ENCODE data around the gene HBA1.
"Not testable (repeated sequence)": the region's sequence is repeated elsewhere in the genome, so short reads cannot be mapped to it uniquely, and the experiment has no call there.

Gene HBA1

DNA sequence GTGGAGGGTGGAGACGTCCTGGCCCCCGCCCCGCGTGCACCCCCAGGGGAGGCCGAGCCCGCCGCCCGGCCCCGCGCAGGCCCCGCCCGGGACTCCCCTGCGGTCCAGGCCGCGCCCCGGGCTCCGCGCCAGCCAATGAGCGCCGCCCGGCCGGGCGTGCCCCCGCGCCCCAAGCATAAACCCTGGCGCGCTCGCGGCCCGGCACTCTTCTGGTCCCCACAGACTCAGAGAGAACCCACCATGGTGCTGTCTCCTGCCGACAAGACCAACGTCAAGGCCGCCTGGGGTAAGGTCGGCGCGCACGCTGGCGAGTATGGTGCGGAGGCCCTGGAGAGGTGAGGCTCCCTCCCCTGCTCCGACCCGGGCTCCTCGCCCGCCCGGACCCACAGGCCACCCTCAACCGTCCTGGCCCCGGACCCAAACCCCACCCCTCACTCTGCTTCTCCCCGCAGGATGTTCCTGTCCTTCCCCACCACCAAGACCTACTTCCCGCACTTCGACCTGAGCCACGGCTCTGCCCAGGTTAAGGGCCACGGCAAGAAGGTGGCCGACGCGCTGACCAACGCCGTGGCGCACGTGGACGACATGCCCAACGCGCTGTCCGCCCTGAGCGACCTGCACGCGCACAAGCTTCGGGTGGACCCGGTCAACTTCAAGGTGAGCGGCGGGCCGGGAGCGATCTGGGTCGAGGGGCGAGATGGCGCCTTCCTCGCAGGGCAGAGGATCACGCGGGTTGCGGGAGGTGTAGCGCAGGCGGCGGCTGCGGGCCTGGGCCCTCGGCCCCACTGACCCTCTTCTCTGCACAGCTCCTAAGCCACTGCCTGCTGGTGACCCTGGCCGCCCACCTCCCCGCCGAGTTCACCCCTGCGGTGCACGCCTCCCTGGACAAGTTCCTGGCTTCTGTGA is at the start of gene HBA1:
Gene HBA1 (plus strand): TSS at position 204 of the 906 bp plus-strand sequence. CDS start 37 bp downstream, at position 241.
- not testable (repeated sequence) for DNase-seq

DNA sequence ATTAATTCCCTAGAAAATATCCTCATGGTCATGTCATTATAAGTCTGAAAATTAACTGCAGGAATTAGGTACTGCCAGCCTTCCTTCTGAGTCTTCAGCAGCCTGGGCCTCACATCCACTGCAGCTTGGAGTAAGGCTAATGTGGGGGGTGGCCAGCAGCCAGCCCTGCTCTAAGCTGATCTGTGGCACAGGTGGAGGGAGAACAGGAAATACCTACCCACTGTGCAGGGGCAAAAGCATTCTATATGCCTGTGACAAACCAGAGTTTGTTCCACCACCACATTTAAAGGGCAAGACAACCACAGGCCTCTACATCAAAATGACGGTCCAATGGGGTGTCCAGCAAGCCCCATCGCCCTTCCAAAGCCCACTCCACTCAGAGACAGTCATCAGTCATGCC is 47.4 kb upstream of the HBA1 start:
- no peak for DNase-seq

DNA sequence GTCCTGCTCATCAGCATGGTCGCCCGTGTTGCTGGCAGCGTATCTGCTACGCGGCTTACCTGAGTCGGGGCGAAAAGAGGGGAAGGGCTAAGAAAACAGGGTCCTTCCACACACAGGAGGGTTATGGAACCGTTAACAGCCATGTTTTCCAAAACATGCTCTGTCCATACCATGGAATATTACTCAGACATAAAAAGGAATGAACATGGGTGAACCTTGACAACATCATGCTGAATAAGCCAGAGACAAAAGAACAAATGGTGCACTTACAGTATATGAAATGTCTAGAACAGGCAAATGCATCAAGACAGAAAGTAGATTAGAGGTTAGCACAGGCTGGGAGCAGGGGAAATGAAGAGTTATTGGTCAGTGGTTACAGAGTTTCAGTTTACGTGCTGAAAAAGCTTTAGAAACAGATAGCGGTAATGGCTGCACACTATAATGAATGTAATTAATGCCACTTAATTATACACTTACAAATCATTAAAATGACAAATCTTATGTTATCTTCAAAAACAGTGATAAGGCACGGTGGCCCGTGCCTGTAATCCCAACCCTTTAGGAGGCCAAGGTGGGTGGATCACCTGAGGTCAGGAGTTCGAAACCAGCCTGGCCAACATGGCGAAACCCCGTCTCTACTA is 45.8 kb upstream of the HBA1 start:
- no peak for DNase-seq

DNA sequence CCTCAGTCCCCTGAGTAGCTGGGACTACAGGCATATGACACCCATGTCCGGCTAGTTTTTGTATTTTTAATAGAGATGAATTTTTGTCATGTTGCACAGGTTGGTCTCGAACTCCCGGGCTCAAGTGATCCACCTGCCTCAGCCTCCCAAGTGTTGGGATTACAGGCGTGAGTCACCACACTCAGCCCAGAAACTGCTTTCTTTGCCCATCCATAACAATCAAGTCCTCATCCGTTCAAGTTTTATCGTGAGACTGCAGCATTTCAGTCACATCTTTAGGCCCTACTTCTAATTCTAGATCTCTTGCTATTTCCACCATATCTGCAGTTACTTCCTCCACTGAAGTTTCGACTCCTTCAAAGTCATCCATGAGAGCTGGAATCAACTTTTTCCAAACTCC is 44.4 kb upstream of the HBA1 start:
- DNase-seq: no peak

DNA sequence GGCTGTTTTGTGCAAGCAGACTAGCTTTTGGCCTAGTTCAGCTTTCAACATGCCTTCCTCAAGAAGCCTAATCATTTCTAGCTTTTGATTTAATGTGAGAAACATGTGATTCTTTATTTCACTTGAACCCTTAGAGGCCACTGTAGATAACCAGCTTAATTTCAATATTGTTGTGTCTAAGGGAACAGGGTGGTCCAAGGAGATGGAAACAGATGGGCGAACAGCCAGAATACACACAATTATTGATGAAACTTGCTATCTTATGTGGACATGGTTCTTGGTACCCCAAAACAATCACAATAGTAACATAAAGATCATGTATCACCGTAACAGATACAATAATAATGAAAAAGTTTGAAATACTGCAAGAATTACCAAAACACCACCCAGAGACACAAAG is 42.8 kb upstream of the HBA1 start:
- DNase-seq: no peak

DNA sequence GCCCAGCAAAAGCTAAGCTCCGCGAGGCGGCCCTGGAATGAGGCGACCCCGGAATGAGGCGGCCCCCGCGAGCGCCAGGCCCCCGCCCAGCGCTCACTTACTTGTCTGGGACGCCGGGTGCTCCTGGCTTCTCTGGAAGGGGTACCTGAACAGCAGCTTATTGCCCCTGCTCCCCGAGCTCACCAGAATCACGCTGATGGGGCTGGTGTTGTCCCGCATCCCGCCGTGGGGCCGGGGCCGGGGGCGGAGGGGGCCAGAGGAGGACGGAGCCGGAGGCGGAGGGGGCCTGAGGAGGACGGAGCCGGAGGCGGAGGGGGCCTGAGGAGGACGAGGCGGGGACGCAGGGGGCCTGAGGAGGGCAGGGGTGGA is 38.4 kb upstream of the HBA1 start:
- peak; percentile 33 for DNase-seq

DNA sequence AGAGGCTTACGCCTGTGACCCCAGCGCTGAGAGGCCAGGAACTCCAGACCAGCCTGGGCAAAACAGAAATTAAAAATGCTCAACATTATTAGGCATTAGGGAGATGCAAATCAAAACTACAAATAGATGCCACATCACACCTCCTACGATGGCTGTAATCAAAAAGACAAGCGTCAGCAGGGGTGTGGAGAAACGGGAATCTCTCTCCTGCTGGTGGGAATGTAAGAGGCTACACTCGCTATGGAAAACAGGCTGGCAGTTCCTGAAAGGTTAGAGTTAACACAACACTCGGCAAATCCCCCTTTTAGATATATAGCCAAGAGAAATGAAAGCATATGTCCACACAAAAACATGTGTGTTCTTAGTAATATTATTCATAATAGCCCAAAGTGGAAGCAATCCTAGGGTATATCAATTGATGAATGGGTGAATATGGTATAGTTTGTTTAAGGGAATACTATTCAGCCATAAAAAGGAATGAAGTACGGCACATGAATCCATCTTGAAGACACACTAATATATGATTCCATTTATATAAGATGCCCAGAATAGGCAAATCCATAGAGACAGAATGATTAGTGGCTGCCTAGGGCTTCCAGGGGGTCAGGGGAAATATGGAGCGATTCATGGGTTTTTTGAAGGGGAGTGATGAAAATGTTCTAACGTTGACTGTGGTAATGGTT is 36.2 kb upstream of the HBA1 start:
- no peak for DNase-seq

DNA sequence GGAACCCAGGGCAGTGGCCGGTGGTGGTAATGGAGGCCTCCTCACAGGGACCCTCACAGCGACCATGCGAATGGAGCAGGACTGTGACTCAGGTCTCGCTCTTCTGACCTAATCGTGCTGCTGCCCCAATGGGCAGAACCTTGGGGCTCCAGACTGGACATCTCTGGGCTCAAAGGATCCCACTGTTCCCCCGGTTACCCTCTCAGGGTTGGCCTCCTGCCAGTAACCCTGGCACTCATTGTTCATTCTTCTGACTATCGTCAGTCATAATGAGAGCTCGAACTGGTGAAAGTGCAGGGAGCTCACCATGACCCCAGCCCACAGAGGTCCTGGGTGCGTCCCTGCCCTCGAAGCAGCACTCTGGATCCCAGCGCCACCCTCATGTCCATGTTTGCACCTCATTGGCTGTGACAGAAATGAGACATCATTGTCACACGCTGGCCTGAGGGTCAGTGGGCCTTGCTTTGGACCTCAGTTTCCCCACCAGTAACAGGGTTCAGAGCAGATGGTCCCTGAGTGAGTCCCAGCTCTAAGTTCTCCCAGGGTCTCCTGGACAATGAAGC is 34.0 kb upstream of the HBA1 start:
- no peak for DNase-seq

DNA sequence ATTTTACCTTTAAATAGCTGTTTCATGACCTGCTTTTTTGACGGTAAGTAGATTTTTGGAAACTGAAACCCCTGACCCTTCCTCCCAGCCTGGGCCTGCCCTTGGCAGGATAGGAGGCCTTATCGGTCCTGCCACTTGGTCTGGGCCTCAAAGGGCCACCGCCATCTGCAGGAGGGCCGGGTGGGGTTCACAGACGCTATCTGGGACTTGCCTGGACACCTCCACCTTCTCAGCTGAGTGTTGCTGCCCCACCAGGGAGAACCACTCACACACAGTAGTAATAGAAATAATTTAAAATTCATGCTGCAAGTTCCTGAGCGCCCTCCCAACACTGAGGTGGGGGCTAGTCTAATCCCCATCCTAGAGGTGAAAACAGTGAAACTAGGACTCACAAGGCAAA is 33.4 kb upstream of the HBA1 start:
- no peak for DNase-seq

DNA sequence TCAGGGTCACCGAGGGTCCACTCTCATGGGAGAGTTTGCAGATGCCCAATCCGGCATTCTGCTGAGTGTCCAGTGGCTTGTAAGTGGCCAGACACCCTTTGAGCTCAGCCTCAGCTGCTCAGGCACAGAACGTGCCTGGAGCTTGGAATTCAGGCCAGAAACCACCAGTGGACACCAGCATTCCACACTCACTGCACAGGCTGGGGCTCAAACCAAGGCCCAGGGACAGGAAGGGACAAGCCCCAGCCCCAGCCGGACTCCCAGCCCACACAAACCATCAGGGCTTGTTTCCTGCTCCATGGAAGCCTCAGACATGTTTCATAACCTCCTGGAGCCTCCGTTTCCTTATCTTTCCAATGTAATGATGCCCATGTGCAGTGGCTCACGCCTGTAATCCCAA is 33.0 kb upstream of the HBA1 start:
- no peak for DNase-seq

DNA sequence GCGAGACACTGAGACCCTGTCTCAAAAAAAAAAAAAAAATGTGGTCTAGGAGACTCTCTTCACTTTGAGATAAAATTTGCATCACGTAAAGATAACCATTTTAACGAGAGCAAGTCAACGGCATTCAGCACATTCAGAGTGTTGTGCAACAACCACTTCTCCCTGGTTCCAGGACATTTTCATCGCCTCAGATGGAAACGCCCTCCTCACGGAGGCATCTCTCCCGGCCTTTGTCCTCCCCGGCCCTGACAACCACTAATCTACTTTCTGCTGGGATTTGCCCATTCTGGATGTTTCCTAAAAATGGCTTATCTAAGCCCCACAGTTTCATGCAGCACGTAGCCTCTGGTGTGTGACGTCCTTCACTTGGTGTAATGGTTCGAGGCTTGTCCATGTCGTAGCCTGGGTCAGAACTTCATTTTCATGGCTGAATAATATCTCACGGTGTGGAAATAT is 31.7 kb upstream of the HBA1 start:
- no peak for DNase-seq

DNA sequence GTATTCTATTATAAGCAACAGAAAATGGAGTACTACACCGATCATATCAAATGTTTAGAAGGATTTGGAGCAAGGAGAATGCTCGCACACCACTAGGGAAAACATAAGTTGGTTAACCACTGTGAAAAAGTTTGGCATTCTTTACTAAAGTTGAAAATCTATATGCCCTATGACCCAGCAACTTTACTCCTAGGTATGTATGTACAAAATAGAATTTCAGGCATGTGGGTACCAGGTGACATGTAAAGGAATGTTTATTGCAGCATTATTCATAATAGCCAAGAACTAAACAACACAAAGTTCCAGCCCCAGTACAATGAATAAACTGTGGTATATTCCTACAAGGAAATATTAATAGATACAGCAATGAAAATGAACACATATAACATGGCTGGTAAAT is 29.8 kb upstream of the HBA1 start:
- no peak for DNase-seq

DNA sequence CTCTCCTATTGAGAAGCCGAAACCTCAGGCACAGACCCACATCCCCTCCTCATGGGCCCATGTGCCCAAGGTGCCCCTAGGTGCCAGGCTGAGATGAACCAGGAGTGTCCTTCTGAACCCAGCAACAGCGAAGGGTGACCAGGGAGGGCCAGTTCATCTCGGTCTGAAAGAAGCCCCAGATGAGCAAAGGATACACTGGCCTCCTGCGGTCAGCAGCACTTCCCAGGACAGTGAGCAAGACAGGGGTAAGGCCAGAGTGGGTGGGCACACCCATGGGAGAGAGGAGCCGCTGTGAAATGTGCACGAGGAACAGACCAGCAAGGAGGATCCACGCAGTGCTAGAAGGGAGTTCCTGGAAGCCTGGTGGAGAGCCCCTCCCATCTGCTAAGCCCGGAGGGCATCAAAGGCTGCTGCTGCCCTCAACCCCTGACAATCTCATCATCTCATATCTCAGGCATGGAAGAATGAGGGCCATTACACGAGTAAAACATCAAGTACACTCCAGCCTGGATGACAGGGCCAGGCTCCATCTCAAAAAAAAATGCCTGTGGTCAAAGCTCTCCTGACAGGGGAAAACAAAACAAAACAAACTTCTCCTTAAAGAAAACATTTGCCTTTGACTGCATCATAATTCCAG is 27.3 kb upstream of the HBA1 start:
- no peak for DNase-seq

DNA sequence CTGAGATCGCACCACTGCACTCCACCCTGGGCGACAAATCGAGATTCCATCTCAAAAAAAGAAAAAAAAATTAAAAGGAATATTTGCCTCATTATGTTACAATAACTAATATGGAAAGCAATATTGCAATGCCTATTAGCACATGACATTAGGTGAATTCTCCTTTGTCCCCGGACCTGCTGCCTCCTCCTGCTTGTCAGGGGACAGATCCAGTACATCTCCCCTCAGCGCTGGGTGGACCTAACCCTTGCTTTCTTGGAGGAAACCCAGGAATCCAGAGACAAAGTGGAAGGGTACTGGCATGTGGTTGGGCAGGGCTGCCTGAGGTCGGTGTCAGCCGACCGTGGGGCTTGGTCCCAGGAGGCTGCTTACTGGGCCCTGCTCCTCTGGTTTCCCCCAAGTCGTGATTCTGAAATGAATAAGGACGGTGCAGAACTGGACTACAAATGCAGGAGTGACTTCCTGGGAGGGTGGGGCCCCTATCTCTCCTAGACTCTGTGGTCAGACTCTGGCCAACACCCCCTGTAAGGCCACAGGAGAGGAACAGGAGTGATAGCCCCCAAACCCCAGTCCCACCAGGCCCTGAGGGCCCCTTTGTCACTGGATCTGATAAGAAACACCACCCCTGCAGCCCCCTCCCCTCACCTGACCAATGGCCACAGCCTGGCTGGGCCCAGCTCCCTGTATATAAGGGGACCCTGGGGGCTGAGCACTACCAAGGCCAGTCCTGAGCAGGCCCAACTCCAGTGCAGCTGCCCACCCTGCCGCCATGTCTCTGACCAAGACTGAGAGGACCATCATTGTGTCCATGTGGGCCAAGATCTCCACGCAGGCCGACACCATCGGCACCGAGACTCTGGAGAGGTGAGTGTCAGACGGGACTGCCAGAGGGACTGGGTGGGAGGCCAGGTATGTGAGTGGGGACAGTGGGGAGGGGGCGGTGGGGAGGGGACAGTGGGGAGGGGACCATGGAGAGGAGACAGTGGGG is 24.0 kb upstream of the HBA1 start, which contains the start of gene HBZ:
Gene HBZ (plus strand): TSS at position 504 of the 988 bp plus-strand sequence. CDS start 266 bp downstream, at position 770.
- DNase-seq: no peak

DNA sequence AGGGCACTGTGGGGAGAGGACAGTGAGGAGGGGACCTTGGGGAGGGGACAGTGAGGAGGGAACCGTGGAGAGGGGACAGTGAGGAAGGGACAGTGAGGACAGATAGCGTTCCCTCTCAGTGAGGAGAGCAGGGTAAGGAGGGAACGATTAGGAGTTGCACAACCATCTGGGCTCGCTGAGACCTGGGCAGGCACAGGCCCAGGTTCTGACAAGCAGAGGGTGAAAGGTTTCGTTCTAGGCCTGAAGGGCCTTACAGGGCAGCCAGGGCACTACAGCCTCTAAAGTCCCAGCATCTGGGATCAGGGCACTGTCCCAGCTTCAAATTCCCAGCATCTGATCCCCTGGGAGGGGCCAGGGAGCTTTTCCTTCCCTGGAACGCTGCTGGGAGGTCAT is 23.4 kb upstream of the HBA1 start:
- not testable (repeated sequence) for DNase-seq

DNA sequence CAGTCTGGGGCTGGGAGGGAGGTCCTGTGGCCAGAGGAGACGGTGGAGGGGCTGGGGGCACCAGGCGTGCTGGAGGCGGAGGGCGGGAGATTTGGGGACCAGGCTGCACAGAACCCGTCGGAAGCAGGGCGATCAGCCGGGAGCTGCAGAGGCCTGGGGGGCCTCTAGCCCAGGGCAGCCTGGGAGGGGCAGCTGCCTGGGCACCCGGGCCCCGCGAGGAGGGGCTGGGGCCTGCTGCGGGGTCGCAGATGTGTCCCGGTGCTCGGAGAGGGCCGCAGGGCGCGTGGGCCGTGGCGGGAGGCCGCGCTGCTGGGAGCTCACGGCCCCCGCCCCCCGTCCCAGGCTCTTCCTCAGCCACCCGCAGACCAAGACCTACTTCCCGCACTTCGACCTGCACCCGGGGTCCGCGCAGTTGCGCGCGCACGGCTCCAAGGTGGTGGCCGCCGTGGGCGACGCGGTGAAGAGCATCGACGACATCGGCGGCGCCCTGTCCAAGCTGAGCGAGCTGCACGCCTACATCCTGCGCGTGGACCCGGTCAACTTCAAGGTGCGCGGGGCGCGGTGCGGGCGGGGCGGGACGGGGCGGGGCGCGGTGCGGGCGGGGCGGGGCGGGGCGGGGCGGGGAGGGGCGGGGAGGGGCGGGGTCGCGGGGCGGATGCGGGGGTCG is 22.8 kb upstream of the HBA1 start:
- not testable (repeated sequence) for DNase-seq

DNA sequence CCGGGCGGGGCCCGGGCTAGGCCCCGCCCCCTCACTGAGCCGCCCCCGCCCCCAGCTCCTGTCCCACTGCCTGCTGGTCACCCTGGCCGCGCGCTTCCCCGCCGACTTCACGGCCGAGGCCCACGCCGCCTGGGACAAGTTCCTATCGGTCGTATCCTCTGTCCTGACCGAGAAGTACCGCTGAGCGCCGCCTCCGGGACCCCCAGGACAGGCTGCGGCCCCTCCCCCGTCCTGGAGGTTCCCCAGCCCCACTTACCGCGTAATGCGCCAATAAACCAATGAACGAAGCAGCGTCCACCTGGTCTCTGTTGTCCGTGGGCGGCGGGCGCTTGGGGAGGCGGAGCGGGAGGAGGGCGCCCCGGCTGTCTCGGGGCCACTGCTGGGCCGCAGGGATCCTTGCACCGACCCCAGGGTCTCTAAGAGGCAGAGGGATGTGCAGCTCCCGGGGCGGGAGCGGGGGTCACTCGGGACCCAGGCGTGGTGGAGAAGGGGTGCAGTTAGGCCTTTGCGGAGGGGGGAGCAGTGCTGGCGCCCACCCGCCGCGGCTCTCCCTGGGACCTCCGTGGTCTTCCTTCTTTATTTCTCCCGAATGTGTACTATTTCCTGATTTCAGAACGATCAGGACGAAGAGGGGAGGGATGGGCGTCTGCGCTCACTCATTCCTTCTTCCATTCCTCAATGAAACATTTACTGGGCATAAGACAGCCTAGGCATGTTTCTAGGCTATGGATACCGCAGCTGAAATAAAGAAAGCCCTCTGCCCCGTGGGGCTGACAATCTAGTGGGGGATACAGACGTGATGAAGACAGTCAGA is 22.1 kb upstream of the HBA1 start:
- peak; percentile 14 for DNase-seq

DNA sequence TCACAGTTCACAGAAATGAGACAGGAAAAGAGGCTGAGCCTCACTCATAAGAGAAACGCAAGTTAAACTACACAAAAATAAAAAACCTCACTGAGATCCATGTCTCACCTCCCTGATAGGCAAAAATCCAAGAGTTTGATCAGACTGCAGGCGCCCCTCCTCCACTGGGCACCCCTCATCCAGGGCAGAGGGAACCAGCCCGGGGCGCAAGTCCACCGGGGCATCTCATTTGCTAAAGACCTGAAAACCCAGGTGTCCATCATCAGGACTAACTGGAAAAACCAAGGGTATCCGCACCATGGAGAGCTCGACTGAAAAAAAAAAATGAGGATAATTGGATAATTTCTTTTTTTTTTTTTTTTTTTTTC is 21.5 kb upstream of the HBA1 start:
- no peak for DNase-seq

DNA sequence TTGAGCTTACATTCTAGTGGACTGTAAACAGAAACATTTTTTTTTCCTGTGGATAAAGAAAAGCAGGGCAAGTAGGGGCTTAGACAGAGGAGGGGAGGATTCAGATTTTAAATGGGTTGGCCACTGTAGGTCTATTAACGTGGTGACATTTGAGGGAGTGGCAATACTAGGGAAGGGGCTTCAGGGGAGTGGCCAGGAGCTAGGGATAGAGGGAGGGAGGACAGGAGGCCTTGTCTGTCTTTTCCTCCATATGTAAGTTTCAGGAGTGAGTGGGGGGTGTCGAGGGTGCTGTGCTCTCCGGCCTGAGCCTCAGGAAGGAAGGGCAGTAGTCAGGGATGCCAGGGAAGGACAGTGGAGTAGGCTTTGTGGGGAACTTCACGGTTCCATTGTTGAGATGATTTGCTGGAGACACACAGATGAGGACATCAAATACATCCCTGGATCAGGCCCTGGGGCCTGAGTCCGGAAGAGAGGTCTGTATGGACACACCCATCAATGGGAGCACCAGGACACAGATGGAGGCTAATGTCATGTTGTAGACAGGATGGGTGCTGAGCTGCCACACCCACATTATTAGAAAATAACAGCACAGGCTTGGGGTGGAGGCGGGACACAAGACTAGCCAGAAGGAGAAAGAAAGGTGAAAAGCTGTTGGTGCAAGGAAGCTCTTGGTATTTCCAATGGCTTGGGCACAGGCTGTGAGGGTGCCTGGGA is 17.2 kb upstream of the HBA1 start:
- no peak for DNase-seq
